Measurements from ENCODE around the gene KPNA2.
"Not testable (repeated sequence)": the region's sequence is repeated elsewhere in the genome, so short reads cannot be mapped to it uniquely, and the experiment has no call there.

Gene KPNA2

GRCh38 chr17:68035523-68036303 is at the start of gene KPNA2:
Gene KPNA2 (plus strand): TSS chr17:68035735. CDS start chr17:68037133, 1,398 bp downstream.
- DNase-seq (ENCODE audit: low read depth in 2 of 2) = peak; percentile 81 to 84

DNA sequence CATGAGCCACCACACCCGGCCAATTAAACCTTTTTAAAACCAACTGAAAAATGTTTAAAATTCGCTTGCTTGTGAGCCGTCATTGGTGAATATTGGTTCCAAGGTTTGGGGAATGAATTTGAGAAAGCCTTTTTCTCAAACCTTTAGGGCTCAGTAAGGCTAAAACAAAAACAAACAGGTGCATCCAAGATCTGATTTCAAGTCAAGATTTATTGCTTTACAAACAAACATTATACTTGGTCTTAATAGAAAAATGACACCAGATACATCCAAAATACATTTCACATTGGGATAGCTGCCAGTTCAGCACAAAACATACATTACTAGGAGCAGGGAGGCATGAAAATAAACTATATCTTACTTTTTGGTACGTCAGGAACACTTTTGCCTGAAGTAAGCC is 44.6 kb upstream of the KPNA2 start:
- no peak for DNase-seq (ENCODE audit: low read depth in 2 of 2)

- no peak for DNase-seq (ENCODE audit: low read depth in 2 of 2)
Measured at GRCh38 chr17:67992548-67993152, 42.9 kb upstream of the KPNA2 start.

- DNase-seq (ENCODE audit: low read depth in 2 of 2) = peak; percentile 56 to 63
Measured at GRCh38 chr17:67993153-67993997, 42.2 kb upstream of the KPNA2 start.

DNA sequence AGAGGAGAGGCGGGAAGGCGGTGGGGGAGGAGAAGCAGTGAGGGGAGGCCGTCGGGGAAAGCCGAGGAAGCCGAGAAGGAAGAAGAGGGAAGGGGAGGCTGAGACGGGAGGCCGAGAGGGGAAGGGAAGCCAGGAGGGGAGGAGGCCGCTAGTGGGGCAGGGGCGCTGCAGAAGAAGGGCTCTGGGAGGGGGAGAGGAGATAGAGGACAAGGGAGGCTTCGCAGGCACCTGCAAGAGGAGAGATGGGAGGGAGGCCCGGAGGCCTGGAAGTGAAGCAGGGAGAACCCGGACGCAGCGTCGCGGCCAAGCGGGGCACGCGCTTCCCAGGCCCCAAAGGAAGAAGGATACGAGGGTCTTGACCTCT is 41.6 kb upstream of the KPNA2 start:
- no peak for DNase-seq (ENCODE audit: low read depth in 2 of 2)

DNA sequence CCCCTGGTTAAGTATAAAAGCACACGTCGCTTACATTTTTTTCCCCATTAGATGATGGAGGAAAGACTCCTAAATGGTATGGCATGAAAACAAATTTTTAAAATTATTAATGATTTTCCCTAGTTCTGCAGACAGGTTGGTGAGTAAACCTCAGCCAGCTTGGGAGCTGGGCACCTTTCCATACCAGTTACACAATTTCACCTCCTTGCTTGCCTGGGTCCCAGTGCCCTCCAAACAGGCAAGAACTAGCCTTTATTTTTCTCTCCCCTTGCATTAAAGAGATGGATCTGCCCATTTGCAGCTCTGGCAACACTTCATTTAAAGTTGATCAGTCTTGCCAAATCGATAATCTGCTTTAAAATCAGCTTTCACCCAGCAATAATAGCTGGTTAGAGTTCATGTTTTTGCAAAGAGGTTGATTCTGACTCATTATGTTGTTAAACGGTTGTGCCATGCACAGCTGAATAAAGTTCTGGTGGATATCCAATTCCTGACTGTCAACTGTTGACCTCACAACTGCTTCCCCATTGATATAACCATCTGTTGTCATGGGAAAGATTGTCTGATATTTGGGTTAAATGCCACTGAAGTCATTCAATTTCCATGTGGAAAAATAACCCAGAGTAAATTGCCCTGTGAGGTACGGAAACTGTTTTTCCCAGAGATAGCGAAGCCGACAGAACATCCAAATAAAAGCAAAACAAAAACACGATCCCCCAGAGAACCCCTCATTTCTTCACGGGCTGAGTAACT is 40.5 kb upstream of the KPNA2 start:
- no peak for DNase-seq (ENCODE audit: low read depth in 2 of 2)

DNA sequence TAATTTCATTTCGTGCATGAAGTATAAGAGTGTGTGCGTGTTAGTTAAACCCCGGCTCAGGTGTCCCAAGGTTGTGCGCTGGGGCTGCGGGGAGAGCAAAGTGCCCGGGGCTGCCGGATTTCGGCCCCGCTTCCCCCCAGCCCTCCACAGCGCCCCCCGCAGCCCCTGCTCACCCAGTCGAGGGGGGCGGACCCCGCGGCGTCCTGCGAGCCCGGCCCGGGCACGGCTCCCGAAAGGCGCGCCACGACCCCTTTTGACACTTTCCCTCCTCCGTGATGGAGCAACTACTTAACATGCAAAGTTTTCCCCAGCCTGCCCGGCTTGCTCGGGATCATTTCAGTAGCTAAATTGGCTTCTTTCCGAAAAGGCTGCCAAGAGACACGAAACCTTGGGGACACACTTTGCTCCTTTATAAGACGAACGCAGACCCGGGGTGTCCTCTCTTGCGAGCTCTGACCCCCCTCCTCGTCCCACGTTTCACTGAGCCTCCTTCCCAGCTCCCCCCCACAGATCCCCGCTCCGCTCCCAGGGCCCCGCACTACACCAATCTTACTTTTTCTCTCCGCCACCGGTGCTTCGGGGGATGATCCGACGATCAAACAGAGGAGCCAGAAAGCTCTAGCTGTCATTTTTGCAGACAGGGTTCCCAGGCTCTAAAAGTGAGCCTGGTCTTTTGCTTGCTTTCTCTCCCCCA is 39.8 kb upstream of the KPNA2 start:
- DNase-seq (ENCODE audit: low read depth in 2 of 2) = no peak

GRCh38 chr17:67996301-67997171 is 39.0 kb upstream of the KPNA2 start, which contains the start of gene C17orf58:
Gene C17orf58 (minus strand): TSS chr17:67996469. CDS start chr17:67996198, 271 bp downstream.
- DNase-seq (ENCODE audit: low read depth in 2 of 2) = not testable (repeated sequence)

DNA sequence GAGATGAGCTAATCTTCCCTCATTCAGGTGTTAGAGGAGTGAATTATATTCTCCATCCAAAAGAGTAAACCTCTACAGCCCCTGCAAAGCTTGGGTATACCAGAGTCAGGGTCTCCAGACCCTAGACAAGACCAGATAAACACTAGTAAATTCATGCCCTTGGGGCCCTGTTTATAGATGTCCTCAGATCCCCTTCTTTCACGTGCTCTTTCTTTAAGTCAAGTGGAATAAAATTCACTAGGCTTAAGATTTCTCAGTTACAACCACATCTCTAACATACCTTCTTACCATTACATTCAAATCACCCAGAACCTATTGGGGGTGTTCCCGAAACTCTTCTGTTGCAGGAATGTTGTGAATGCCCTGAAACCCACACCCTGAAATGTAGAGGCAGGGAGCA is 37.1 kb upstream of the KPNA2 start:
- DNase-seq (ENCODE audit: low read depth in 2 of 2) = no peak

GRCh38 chr17:67999291-67999911 is 36.1 kb upstream of the KPNA2 start:
- no peak for DNase-seq (ENCODE audit: low read depth in 2 of 2)

- DNase-seq (ENCODE audit: low read depth in 2 of 2) = no peak
Measured at GRCh38 chr17:68004201-68004600, 31.3 kb upstream of the KPNA2 start.

GRCh38 chr17:68006797-68007196 is 28.7 kb upstream of the KPNA2 start:
- no peak for DNase-seq (ENCODE audit: low read depth in 2 of 2)

DNA sequence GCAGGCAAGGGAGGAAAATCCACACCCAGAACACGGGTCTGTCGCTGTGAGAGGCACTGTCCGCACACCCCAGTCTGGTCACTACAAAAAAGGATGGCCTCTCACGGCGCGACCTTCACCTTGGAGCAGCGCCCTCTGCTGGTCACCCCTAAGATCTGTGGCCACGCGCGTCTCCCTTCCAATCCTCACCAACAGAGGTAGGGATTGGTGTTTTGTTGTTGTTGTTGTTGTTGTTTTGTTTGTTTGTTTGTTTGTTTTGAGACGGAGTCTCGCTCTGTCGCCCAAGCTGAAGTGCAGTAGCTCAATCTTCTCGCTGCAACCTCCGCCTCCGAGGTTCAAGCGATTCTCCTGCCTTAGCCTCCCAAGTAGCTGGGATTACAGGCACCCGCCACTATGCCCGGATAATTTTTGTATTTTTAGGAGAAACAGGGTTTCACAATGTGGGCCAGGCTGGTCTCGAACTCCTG is 24.3 kb upstream of the KPNA2 start:
- DNase-seq (ENCODE audit: low read depth in 2 of 2) = peak; percentile 56 to 61

DNA sequence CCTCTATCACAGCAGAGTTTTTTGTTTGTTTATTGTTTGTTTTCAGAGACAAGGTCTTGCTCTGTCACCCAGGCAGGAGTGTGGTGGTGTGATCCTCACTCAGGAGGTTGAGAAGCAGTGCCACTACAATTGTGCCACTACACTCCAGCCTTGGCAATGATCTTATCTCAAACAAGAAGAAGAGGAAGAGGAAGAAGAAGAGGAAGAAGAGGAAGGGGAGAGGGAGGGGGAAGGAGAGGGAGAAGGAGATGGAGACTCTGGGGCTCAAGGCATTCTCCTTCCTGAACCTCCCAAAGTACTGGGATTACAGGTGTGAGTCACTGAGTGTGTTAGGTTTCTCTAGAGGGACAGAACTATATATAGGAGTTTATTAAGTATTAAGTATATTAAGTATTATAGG is 22.1 kb upstream of the KPNA2 start:
- no peak for DNase-seq (ENCODE audit: low read depth in 2 of 2)

DNA sequence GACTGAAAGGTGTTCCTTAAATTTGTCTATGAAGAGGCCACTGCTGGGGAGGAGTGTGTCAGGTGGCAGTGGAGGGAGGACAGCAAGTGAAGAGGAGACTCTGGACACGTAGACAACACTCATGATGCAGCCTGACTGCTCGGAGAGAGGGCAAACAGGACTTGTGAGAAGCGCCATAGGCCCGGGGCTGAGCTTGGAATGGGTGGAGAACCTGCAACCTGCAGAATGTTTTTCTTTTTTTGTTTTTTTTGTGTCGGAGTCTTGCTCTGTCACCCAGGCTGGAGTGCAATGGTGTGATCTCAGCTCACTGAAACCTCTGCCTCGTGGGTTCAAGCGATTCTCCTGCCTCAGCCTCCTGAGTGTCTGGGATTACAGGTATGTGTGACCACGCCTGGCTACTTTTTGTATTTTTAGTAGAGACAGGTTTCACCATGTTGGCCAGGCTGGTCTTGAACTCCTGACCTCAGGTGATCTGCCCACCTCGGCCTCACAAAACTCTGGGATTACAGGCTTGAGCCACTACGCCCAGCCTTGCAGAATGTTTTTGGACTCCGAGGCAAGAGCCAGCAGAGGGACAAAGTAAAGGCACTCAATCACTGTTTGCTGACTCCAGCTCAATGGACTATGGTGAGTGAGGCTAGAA is 20.3 kb upstream of the KPNA2 start:
- DNase-seq (ENCODE audit: low read depth in 2 of 2) = no peak

DNA sequence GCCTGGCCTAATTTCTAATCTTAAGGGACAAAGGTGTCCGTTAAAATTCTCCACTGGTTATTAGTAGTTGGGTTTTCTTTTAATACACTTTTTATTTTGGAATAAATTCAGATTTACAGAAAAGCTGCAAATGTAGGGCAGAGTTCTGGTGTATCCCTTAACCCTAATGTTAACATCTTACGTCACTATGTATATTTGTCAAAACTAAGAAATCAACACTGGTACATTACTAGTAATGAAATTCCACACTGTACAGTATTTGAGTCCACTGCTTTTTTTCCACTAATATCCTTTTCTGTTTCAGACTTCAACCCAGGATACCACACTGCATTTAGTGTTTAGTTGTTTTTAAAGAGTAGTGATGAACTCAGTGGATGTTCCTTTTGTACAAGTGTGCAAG is 18.7 kb upstream of the KPNA2 start:
- no peak for DNase-seq (ENCODE audit: low read depth in 2 of 2)

- DNase-seq (ENCODE audit: low read depth in 2 of 2) = not testable (repeated sequence)
Measured at GRCh38 chr17:68018493-68018892, 17.0 kb upstream of the KPNA2 start.

GRCh38 chr17:68019336-68019674 is 16.2 kb upstream of the KPNA2 start:
- DNase-seq (ENCODE audit: low read depth in 2 of 2) = no peak
